Sigmoid colon (tissue), 4 donors: ENCODE measurements around the gene FUCA1.

Source experiments
- EP300 ChIP-seq, 4 donors: sonication (generic); formaldehyde crosslinking; IDR thresholded peaks; one replicate each; pipeline ENCODE4 v1.6.1; 2017; ENCODE audit warnings: antibody characterized with exemption in 4 of 4
- TF ChIP-seq, protein P1 (sequence below), 4 experiments: fragments of 450-650 bp in 3 of 4; fragments of 200-600 bp in 1 of 4; IDR thresholded peaks; one replicate each; pipeline ENCODE4 v1.5.1; 2016 to 2019; ENCODE audit warnings: antibody characterized with exemption in 4 of 4, mild to moderate bottlenecking in 3 of 4, moderate library complexity in 2 of 4

DNA sequence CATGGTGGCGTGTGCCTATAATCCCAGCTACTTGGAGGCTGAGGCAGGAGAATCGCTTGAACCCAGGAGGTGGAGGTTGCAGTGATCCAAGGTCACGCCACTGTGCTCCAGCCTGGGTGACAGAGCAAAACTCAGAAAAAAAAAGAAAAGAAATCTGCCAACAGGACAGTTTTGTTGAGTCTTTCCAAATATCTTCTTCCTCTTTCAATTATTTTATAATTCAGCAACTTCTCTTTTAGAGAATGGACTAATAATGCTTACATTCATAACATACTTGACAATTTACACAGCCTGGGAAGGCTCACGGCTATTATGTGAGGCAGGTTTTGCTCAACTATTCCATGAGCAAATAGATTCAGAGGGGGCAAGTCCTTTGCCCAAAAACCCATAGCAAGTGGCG lies 27.0 kb upstream of the FUCA1 start:
- TF ChIP-seq, protein P1, sequence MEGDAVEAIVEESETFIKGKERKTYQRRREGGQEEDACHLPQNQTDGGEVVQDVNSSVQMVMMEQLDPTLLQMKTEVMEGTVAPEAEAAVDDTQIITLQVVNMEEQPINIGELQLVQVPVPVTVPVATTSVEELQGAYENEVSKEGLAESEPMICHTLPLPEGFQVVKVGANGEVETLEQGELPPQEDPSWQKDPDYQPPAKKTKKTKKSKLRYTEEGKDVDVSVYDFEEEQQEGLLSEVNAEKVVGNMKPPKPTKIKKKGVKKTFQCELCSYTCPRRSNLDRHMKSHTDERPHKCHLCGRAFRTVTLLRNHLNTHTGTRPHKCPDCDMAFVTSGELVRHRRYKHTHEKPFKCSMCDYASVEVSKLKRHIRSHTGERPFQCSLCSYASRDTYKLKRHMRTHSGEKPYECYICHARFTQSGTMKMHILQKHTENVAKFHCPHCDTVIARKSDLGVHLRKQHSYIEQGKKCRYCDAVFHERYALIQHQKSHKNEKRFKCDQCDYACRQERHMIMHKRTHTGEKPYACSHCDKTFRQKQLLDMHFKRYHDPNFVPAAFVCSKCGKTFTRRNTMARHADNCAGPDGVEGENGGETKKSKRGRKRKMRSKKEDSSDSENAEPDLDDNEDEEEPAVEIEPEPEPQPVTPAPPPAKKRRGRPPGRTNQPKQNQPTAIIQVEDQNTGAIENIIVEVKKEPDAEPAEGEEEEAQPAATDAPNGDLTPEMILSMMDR (IDR thresholded peaks at IDR 0.05), result no peak
- TF ChIP-seq EP300 (IDR thresholded peaks at IDR 0.05), result no peak
